Suprapubic skin (tissue), 3 donors: ENCODE results near the gene MANBA.

ENCODE experiments used
- CTCF ChIP-seq, 2 donors: fragments of 200-600 bp in 1 of 2; fragments of 450-650 bp in 1 of 2; sonication (generic) in 1 of 2; IDR thresholded peaks; one replicate each; pipeline ENCODE4 v1.5.1; 2016 to 2019; ENCODE audit warnings: antibody characterized with exemption in 2 of 2, mild to moderate bottlenecking in 1 of 2, moderate library complexity in 1 of 2
- POLR2AphosphoS5 ChIP-seq, 3 donors: sonication (generic); formaldehyde crosslinking; IDR thresholded peaks; one replicate each; pipeline ENCODE4 v1.6.1; 2017; ENCODE audit warnings: antibody characterized with exemption in 3 of 3

- TF ChIP-seq CTCF (IDR thresholded peaks at IDR 0.05) (no peak), POLR2AphosphoS5 (IDR thresholded peaks at IDR 0.05) (no peak)
These were observed 26.5 kb upstream of the MANBA start for GRCh38 chr4:102787096-102787881.
